Measurements from ENCODE around the gene OR2Y1.
"Not testable (repeated sequence)": the region's sequence is repeated elsewhere in the genome, so short reads cannot be mapped to it uniquely, and the experiment has no call there.

The OR2Y1 gene

GRCh38 chr5:180700440-180700839 is 39.4 kb downstream of the OR2Y1 start:
- not testable (repeated sequence) for H3K36me3 ChIP-seq (replicated peaks in 1 of 2; ENCODE audit: control insufficient read depth in 2 of 2, insufficient read depth in 2 of 2, low read length in 2 of 2); H2BK12ac ChIP-seq (ENCODE audit: low read length); H2BK5ac ChIP-seq (ENCODE audit: low read length); H2AFZ ChIP-seq (ENCODE audit: low read length); H3K4ac ChIP-seq (ENCODE audit: low read length); DNase-seq (ENCODE audit: low spot score); H3K79me1 ChIP-seq (ENCODE audit: low read depth, low read length); H3K27ac ChIP-seq (replicated peaks; ENCODE audit: low read length); H3K9ac ChIP-seq (ENCODE audit: low read depth, low read length, poor library complexity); H3K27me3 ChIP-seq (ENCODE audit: control insufficient read depth in 3 of 3, insufficient read depth in 3 of 3, low read depth in 1 of 3, low read length in 3 of 3); H2BK15ac ChIP-seq (ENCODE audit: low read length); H3K4me3 ChIP-seq (ENCODE audit: low read length in 2 of 2); H3K9me3 ChIP-seq (replicated peaks in 1 of 2; ENCODE audit: control insufficient read depth in 2 of 2, insufficient read depth in 1 of 2, low read depth in 1 of 2, low read length in 2 of 2); H3K23ac ChIP-seq (ENCODE audit: low read depth, low read length, poor library complexity); H2AK5ac ChIP-seq (ENCODE audit: low read depth, low read length); H3K18ac ChIP-seq (ENCODE audit: low read length); H3K14ac ChIP-seq (ENCODE audit: low read length); H4K91ac ChIP-seq (ENCODE audit: low read depth, low read length, poor library complexity); H3K4me1 ChIP-seq (ENCODE audit: control insufficient read depth in 2 of 2, insufficient read depth in 1 of 2, low read depth in 1 of 2, low read length in 2 of 2); H2BK120ac ChIP-seq (ENCODE audit: low read depth, low read length); H4K8ac ChIP-seq (ENCODE audit: low read depth, low read length); H3K4me2 ChIP-seq (ENCODE audit: insufficient read depth, low read length, poor library complexity, severe bottlenecking)
- no CpG with 5 or more reads among the region's 4 CpGs for WGBS, 2 donors (ENCODE audit: extremely low coverage in 2 of 2, insufficient read length in 2 of 2, insufficient replicate concordance in 1 of 2)

DNA sequence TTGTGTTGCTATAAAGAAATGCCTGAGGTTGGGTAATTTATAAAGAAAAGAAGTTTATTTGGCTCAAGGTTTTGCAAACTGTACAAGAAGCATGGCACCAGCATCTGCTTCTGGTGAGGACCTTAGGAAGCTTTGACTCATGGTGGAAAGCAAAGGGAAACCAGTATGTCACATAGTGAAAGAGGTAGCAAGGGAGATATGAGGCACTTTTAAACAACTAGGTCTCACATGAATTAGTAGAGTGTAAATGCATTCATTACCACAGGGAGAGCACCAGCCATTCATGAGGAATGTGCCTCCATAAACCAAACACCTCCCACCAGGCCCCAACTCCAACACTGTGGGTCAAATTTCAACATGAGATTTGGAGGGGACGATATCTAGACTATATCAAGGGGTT is 40.8 kb downstream of the OR2Y1 start:
- no CpG with 5 or more reads among the region's 1 CpG for WGBS, 2 donors (ENCODE audit: extremely low coverage in 2 of 2, insufficient read length in 2 of 2, insufficient replicate concordance in 1 of 2)
- Histone ChIP-seq H4K91ac (ENCODE audit: low read depth, low read length, poor library complexity) (no peak overlapping the region), H3K79me1 (ENCODE audit: low read depth, low read length) (no peaks in the 10 kb centered on the region), H4K8ac (ENCODE audit: low read depth, low read length) (no peak overlapping the region), H2BK120ac (ENCODE audit: low read depth, low read length) (no peak overlapping the region), H3K14ac (ENCODE audit: low read length) (no peak overlapping the region), H3K4me2 (ENCODE audit: insufficient read depth, low read length, poor library complexity, severe bottlenecking) (no peak overlapping the region), H2BK5ac (ENCODE audit: low read length) (no peak overlapping the region), H3K23ac (ENCODE audit: low read depth, low read length, poor library complexity) (no peak overlapping the region), H2AK5ac (ENCODE audit: low read depth, low read length) (no peak overlapping the region), H3K18ac (ENCODE audit: low read length) (no peak overlapping the region), H2BK12ac (ENCODE audit: low read length) (no peak overlapping the region), H3K27me3 (ENCODE audit: control insufficient read depth in 3 of 3, insufficient read depth in 3 of 3, low read depth in 1 of 3, low read length in 3 of 3) (peaks cover 0 to 3% (median 0%) of the 10 kb centered on the region in 3 experiments), H2AFZ (ENCODE audit: low read length) (no peak overlapping the region), H2BK15ac (ENCODE audit: low read length) (no peak overlapping the region), H3K9ac (ENCODE audit: low read depth, low read length, poor library complexity) (no peak overlapping the region), H3K4me3 (ENCODE audit: low read length in 2 of 2) (no peak overlapping the region), H3K9me3 (replicated peaks in 1 of 2; ENCODE audit: control insufficient read depth in 2 of 2, insufficient read depth in 1 of 2, low read depth in 1 of 2, low read length in 2 of 2) (peaks cover 0 to 3% of the 10 kb centered on the region in 2 donors), H3K36me3 (replicated peaks in 1 of 2; ENCODE audit: control insufficient read depth in 2 of 2, insufficient read depth in 2 of 2, low read length in 2 of 2) (no peaks in the 10 kb centered on the region), H3K4me1 (ENCODE audit: control insufficient read depth in 2 of 2, insufficient read depth in 1 of 2, low read depth in 1 of 2, low read length in 2 of 2) (peaks cover 0 to 3% of the 10 kb centered on the region in 2 donors), H3K4ac (ENCODE audit: low read length) (no peak overlapping the region), H3K27ac (replicated peaks; ENCODE audit: low read length) (no peak overlapping the region)
- no peak for DNase-seq (ENCODE audit: low spot score)

GRCh38 chr5:180696116-180696515 is 43.7 kb downstream of the OR2Y1 start:
- Histone ChIP-seq H3K4me1 (ENCODE audit: control insufficient read depth in 2 of 2, insufficient read depth in 1 of 2, low read depth in 1 of 2, low read length in 2 of 2) (no peaks in the 10 kb centered on the region), H2BK5ac (ENCODE audit: low read length) (no peak overlapping the region), H2AFZ (ENCODE audit: low read length) (no peak overlapping the region), H2BK15ac (ENCODE audit: low read length) (no peak overlapping the region), H3K27ac (replicated peaks; ENCODE audit: low read length) (no peak overlapping the region), H3K18ac (ENCODE audit: low read length) (no peak overlapping the region), H3K9ac (ENCODE audit: low read depth, low read length, poor library complexity) (no peak overlapping the region), H3K23ac (ENCODE audit: low read depth, low read length, poor library complexity) (no peak overlapping the region), H3K79me1 (ENCODE audit: low read depth, low read length) (no peaks in the 10 kb centered on the region), H3K9me3 (replicated peaks in 1 of 2; ENCODE audit: control insufficient read depth in 2 of 2, insufficient read depth in 1 of 2, low read depth in 1 of 2, low read length in 2 of 2) (peaks cover 2 to 3% of the 10 kb centered on the region in 2 donors), H3K27me3 (ENCODE audit: control insufficient read depth in 3 of 3, insufficient read depth in 3 of 3, low read depth in 1 of 3, low read length in 3 of 3) (peaks cover 0 to 10% (median 0%) of the 10 kb centered on the region in 3 experiments), H3K14ac (ENCODE audit: low read length) (no peak overlapping the region), H3K4me3 (ENCODE audit: low read length in 2 of 2) (no peak overlapping the region), H3K4ac (ENCODE audit: low read length) (no peak overlapping the region), H4K8ac (ENCODE audit: low read depth, low read length) (no peak overlapping the region), H2BK12ac (ENCODE audit: low read length) (no peak overlapping the region), H3K36me3 (replicated peaks in 1 of 2; ENCODE audit: control insufficient read depth in 2 of 2, insufficient read depth in 2 of 2, low read length in 2 of 2) (no peaks in the 10 kb centered on the region), H3K4me2 (ENCODE audit: insufficient read depth, low read length, poor library complexity, severe bottlenecking) (no peak overlapping the region), H2AK5ac (ENCODE audit: low read depth, low read length) (no peak overlapping the region), H4K91ac (ENCODE audit: low read depth, low read length, poor library complexity) (no peak overlapping the region), H2BK120ac (ENCODE audit: low read depth, low read length) (no peak overlapping the region)
- no CpG with 5 or more reads among the region's 1 CpG for WGBS, 2 donors (ENCODE audit: extremely low coverage in 2 of 2, insufficient read length in 2 of 2, insufficient replicate concordance in 1 of 2)
- no peak for DNase-seq (ENCODE audit: low spot score)

DNA sequence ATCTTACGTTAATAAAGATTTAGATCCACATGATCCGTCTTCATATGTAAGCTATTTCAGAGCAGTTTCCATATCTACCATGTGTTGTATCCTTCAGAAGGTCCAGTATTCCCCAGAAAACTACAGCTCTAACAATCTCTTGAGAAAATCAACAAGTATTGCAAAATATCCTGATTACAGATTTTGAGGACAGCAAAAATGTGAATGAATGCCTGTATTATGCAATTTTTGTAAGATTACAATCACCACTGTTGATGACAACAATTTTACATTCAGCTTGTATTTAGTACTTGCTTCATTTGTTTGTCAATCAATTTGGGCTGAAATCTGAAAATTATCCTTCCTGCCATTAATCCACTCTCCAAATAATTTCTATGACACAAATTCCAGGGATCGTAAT is 47.4 kb downstream of the OR2Y1 start:
- no peak for DNase-seq (ENCODE audit: low spot score)
- Histone ChIP-seq H2BK120ac (ENCODE audit: low read depth, low read length) (no peak overlapping the region), H3K79me1 (ENCODE audit: low read depth, low read length) (no peaks in the 10 kb centered on the region), H3K4me3 (ENCODE audit: low read length in 2 of 2) (no peak overlapping the region), H3K27me3 (ENCODE audit: control insufficient read depth in 3 of 3, insufficient read depth in 3 of 3, low read depth in 1 of 3, low read length in 3 of 3) (peaks cover 0 to 32% (median 0%) of the 10 kb centered on the region in 3 experiments), H2BK5ac (ENCODE audit: low read length) (no peak overlapping the region), H3K4me2 (ENCODE audit: insufficient read depth, low read length, poor library complexity, severe bottlenecking) (no peak overlapping the region), H3K9ac (ENCODE audit: low read depth, low read length, poor library complexity) (no peak overlapping the region), H2BK12ac (ENCODE audit: low read length) (no peak overlapping the region), H3K36me3 (replicated peaks in 1 of 2; ENCODE audit: control insufficient read depth in 2 of 2, insufficient read depth in 2 of 2, low read length in 2 of 2) (no peaks in the 10 kb centered on the region), H3K27ac (replicated peaks; ENCODE audit: low read length) (no peak overlapping the region), H3K4ac (ENCODE audit: low read length) (no peak overlapping the region), H3K18ac (ENCODE audit: low read length) (no peak overlapping the region), H2AK5ac (ENCODE audit: low read depth, low read length) (no peak overlapping the region), H4K91ac (ENCODE audit: low read depth, low read length, poor library complexity) (no peak overlapping the region), H3K23ac (ENCODE audit: low read depth, low read length, poor library complexity) (no peak overlapping the region), H4K8ac (ENCODE audit: low read depth, low read length) (no peak overlapping the region), H2BK15ac (ENCODE audit: low read length) (no peak overlapping the region), H2AFZ (ENCODE audit: low read length) (no peak overlapping the region), H3K14ac (ENCODE audit: low read length) (no peak overlapping the region), H3K9me3 (replicated peaks in 1 of 2; ENCODE audit: control insufficient read depth in 2 of 2, insufficient read depth in 1 of 2, low read depth in 1 of 2, low read length in 2 of 2) (peaks cover 3 to 4% of the 10 kb centered on the region in 2 donors), H3K4me1 (ENCODE audit: control insufficient read depth in 2 of 2, insufficient read depth in 1 of 2, low read depth in 1 of 2, low read length in 2 of 2) (peaks cover 0 to 6% of the 10 kb centered on the region in 2 donors)
- no CpG with 5 or more reads among the region's 3 CpGs for WGBS, 2 donors (ENCODE audit: extremely low coverage in 2 of 2, insufficient read length in 2 of 2, insufficient replicate concordance in 1 of 2)
